HG03196 (cell line): Measurements from ENCODE around the gene TARBP1.

ENCODE experiments used
- ATAC-seq: cut with Tn5 transposase; IDR thresholded peaks from one replicate; pipeline ENCODE4 v1.9.1; 2021; ENCODE audit not compliant: unreplicated experiment

The TARBP1 gene

DNA sequence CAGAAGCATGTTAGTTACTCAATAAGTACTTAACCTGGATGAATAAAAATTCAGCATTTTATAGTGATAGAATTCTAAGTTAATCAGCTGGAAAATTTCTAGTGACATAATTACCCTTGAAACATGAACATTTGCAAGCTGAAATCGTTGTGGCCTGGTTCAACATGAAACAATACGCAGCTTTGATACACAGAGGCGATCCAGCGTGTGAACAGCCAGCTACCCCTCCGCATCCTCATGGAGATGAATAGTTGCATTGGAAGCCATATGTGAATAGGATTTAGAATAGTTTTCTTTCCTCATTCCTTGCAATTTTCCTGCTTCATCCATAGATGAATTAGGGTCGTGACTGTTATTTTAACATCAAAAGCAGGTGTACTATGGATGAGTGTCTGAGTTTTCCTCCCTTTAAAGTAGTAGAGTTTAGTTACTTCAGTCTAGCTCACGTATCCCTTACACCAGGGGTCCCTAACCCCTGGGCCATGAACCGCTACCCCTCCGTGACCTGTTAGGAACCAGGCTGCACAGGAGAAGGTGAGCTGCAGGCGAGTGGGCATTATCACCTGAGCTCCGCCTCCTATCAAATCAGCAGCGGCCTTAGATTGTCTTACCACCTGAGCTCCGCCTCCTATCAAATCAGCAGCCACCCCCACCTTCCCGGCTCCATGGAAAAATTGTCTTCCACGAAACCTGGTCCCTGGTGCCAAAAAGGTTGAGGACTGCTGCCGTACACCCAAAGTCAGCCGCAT lies 6.2 kb upstream of the TARBP1 start:
- no peak for ATAC-seq

DNA sequence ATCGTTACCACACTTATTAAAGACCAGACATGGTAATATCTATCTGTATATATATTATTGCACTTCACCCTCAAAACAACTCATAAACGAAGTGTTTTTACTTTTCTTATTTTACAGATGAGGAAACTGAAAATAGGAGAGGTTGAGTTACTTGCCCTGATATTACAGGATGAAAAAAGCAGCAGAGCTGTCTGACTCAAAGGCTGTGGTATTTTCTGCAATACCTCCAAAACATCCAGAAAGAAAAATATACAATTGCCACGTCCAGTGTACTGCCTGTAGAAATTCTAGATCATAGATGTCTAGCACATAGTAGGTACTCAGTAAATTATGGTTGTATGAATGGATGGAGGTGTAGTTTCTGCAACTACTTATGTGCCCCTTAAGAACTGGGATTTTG lies 5.2 kb upstream of the TARBP1 start:
- ATAC-seq, result no peak

- no peak for ATAC-seq
Measured at GRCh38 chr1:234481771-234482170, 2.8 kb upstream of the TARBP1 start.

DNA sequence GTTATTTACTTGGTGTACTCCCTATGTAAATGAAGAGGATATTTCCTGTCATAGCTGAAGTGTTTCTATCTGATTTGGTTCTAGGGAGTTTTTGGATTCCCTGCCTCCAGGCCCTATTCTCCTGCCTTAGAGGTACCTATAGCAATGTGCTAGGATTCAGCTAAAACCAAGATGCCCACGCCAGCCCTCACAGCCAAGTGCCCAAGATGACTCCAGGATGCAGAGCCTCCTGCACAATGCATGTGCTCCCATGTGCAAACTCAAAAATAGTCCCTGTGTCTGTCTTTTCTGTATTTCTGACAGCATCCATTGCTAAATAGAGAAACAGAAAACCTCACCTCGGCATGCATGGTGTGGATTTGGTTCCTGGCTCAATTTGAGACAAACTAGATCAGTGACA lies 887 bp upstream of the TARBP1 start:
- no peak for ATAC-seq

DNA sequence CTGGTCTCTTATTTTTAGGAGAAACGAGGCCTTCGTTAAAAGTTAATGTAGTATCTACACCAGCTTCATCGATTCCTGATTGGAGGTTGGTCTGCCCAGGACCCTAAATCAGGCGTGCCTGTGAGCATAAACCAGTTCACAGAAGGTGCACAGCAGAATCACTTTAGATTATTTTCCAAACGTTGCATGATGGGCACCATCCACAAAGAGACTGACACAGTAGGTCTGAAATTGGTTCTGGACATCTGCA lies 256 bp upstream of the TARBP1 start:
- no peak for ATAC-seq

- ATAC-seq, result peak; percentile 46
Measured at GRCh38 chr1:234478152-234478480, 863 bp downstream of the TARBP1 start.

DNA sequence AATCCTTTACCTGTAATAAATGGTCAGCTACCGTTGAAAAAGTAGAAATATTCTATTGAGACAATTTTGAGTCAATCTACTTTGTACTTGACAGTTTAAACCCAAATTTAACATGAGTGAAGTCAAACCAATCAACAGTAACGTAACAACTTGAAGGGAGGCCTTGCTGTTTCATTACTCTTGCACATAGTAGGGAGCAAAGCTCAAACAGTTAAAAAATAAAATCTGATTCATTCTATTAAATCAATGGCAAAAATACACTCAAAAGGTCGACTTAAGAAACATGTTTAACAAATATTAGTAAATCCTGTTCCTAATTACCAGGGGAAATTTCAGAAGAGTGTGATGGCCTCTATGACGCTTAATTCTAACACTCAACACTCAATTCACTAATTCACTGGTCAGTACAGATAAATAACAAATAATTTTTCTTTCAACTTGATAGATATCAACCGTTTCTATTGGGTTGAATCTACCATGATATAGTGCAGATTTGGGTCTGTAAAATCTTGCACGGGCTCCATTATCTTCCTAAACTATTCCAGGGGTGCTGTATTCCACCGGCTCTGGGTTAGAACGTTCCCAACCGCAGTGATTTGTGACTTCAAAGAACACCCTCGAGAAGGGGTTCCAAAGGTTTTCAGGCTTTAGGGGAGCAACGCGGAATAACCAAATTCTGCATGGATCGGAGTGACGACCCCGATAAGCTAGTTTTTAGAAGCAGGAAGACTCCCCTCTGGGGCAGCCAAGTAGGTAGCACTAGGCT lies 1.4 kb downstream of the TARBP1 start:
- no peak for ATAC-seq

- no peak for ATAC-seq
Measured at GRCh38 chr1:234476172-234476571, 2.8 kb downstream of the TARBP1 start.

DNA sequence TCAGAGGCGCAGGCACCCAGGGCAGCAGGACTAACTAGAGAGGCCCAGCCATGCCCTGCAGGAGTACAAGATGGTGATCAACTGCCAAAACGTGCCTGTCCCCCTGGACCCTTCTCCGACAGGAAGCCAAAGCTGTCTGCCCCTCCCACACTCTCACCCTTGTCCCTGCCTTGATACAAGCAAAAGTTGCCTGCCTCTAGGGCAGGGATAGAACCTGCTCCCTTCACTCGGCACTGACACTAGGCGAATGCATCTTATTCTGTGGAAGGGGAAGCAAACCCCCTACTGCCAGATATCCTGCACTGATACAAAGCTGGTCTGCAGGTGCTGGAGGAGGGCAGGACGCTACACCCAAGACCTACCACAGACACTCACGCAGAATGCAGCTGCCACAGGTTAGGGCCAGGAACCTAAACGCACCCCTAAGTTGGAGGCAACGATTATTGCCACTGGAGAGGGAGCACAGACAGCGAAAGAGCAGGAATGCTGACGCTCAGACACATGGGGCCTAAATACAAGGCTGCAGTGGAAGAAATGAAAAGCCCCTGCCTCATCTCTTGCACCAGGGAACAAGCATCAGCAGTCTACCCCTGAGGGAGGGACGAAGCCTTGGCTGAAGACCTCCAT lies 3.7 kb downstream of the TARBP1 start:
- no peak for ATAC-seq

- ATAC-seq, result no peak
Measured at GRCh38 chr1:234474375-234474774, 4.6 kb downstream of the TARBP1 start.

DNA sequence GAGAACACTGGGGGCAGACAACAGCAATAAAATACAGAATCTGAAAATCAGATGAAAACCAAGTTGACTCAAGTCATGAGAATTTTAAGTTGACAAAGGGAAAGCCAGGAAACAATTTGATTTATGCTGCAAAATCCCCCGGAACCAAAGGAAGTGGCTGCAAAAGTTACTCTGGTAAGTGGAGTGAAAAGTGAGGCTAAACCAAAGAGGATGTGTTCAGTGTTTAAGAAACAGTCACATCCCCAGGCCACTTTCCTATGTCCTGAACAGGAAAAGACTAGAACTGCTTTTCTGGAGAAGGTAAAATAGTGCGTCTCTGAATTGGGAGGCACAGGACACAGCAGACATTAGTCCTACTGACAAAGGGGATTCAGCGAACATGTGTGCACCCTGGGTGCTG lies 5.9 kb downstream of the TARBP1 start:
- no peak for ATAC-seq

DNA sequence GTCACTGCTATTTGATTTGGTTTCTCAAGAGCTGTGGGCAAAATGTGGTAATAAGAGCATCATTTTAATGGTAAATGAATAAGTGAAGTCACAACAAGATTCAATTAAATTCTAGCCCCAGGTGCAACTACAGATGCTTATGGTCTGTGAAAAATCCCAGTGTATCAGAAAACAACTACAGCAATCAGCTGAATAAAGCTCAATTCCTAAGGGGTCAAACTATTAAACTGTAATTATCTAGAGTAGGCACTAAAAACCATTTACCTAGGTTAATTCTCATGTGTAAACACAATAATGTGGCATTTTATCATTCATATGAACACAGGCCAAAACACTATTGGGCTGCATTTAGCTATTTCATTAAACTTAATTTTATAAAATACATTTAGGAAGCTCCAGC lies 9.6 kb downstream of the TARBP1 start:
- no peak for ATAC-seq

DNA sequence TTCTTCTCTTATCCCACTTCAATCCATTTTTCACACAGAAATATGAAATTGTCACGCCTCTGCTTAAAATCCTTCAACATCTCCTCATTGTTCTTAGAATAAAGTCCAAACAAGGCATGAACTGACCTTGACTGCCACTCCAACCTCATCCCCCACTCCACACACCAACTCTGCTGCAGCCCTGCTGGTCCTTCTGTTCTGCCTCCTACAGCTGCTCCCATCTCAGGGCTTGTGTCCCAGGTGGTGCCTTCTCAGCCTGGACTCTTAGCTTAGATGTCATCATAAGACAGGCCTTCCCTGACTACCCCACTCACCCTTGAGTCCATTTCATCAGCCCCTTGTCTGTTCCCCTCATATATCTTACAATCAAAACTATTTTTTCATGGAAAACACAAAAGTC lies 10.4 kb downstream of the TARBP1 start:
- ATAC-seq, result no peak

DNA sequence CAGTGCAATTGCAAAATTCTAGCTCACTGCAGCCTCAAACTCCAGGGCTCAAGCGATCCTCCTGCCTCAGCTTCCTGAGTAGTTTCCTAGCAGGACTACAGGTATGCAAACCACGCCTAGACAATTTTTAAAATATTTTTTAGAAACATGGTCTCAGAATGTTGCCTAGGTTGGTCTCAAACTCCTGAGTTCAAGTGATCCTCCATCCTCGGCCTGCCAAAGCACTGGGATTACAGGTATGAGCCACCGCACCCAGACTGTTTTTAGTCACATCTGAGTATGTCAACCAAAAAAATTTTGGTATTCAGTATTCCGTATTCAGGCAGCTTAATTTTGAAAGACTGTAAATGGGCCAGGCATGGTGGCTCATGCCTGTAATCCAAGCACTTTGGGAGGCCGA lies 11.2 kb downstream of the TARBP1 start:
- ATAC-seq, result no peak

DNA sequence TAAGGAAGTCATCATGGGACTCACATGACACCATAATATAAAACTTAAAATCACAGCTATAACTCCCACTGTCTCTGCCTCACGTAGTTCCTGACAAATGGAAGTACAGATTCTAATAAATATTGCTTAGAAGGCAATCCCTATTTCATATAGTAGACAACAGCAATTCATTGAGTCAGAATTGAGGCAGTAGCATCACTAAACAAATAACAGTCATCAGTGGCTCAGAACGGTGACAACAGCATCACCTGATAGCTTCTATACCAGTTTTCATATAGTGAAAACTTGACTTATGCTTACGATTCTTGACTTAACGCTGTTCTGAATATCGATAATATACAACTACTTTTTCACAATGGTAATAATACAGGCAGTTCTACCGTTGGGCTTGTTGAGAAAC lies 12.0 kb downstream of the TARBP1 start:
- no peak for ATAC-seq

DNA sequence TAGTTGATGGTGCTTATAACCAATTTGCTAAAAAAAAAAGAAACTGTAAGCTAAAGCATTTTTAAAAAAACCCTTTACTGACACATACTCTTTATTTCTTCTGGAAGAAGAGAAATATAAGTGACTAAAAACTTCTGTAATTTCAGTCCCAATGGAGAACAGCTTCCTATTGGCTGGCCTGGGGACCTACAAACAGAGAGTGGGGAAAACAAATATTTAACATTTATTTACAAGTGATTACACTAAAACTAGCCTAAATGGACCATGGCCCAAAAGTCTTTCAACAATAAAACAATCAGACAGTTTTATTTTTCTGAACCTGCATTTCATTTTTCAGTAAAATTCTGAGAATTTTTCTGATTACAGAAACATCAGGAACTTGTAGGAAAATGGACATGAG lies 15.2 kb downstream of the TARBP1 start:
- no peak for ATAC-seq

DNA sequence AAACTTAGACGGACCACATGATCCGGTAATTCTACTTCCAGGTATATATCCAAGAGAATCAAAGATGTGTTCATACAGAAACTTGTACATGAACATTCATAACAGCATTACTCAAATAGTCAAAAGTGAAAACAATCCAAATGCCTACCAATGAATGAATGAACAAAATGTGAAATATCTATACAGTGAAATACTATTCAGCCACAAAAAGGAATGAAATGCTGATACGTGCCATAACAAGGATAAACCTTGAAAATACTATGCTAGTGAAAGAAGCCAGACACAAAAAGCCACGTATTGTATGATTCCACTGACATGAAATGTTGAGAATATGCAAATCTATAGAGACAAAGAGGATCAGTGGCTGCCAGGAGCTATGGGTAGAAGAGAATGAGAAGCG lies 18.3 kb downstream of the TARBP1 start:
- ATAC-seq, result no peak

DNA sequence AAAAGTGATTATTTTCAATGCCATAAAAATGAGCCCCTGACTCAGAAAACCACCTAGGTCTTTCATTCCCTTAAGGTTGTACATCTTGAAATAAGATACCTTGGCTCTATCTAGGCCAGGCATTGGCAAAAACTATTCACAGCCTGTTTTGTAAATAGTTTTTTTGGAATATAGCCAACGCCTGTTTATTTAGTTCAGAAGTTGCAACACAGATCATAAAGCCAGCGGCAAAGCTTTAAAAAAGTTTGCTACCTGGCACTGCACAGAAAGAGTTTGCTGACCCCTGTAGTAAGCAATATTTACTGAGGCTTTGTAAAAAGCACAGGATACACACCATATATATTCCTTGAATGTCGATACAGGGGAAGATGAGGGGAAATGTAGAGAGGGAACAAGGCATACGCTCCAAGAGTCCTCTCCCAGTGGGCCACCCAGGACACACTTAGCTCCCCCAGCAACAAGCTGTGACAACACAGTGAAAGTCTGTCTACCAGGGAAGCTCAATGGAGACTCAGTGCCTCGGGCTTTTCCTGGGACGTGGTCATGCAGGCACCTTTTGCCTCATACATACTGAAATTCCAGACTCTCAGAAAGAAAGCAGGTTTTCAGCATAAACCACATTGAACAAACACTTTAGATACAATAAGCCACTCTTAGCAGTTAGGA lies 20.5 kb downstream of the TARBP1 start:
- ATAC-seq, result no peak

DNA sequence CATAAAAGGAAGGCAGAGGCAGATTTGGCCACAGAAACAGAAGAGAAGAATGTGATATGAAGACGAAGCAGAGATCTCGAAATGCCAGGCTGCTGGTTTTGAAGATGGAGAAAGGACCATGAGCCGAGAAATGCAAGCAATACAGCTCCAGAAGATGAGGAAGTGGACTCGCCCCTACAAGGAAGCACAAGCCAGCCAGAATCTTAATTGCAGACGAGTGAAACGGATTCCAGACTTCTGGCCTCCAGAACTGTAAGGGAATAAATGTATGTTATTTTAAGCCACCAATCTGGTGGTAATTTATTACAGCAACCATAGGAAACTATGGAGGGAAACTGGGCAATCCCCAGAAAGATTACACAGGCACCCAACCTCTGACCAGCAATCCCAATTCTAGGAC lies 24.1 kb downstream of the TARBP1 start:
- no peak for ATAC-seq

GRCh38 chr1:234452406-234452965 lies 26.5 kb downstream of the TARBP1 start:
- no peak for ATAC-seq

GRCh38 chr1:234440348-234440747 lies 38.6 kb downstream of the TARBP1 start:
- ATAC-seq, result no peak

DNA sequence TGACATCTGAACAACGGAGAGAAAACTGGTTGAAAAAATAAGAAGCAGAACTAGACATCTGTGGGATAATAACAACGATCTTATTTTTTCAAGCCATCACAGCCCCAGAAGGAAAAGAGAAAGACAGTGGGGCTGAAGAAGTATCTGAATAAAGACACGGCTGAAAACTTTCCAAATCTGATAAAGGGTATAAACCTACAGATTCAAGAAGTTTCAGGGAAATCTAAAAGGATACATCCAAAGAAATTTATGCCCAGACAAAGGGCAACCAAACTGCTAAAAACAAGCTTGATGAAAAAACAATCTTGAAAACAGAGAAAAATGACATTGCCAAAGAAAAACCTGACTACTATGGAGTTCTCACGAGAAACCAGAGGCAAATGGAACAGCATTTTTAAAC lies 40.4 kb downstream of the TARBP1 start:
- ATAC-seq, result no peak
